Measurements from ENCODE around the gene PRELID3B. TPM values are rescaled to one million over a fixed set of nuclear protein-coding genes. Genes with fewer than 3 reads are reported as not detected.
A peak's percentile ranks its signal among the peaks of the same experiment; 100 is the strongest.

The PRELID3B gene
- total RNA-seq, 3 donors from 2014 or later (not counting 1 experiment from before 2014, with no cell fraction given), result 49.3 to 51.6 (median 51.4) TPM

DNA sequence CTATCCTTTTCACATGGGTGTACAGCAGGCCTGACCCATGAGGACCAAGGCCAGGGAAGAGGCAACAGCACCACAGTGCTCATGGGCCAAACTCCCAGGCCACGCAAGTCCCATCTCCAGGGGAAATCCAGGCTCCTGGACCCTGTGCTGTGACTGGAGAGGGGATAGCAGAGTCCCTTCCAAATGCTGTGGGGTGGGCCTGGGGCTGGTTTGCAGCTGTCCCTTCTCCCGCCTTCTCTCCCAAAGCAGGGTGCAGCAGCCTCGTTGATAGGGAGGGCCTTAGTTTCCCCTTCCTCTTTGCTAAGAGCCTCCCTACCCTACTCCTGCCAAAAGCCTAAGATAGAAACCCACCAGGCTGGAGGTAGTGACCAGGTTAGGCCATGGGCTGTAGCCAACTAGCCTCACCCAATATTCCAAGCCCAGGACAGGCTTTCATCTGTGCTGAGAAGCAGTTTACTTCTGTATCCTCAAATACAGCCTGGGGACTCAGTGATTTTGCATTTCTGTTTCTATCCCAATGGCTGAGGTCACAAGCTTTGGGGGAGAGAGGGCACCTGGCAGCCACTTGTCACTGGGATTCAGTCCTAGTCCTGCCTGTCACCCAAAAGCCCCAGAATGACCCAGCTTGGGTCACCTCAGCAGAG is 36.9 kb downstream of the PRELID3B start:
- Histone ChIP-seq H3K27ac (ENCODE audit: low read length) (peak overlapping the region; percentile 75), H3K9me3 (ENCODE audit: control insufficient read depth, insufficient read depth, low read length) (no peaks in the 10 kb centered on the region), H3K4me1 (ENCODE audit: control insufficient read depth, insufficient read depth, low read length) (peaks cover 60% of the 10 kb centered on the region), H3K36me3 (ENCODE audit: control insufficient read depth, insufficient read depth, low read length) (peaks cover 6% of the 10 kb centered on the region), H3K4me3 (ENCODE audit: low read length) (peak overlapping the region; percentile 47), H3K27me3 (ENCODE audit: control insufficient read depth, insufficient read depth, low read length) (no peaks in the 10 kb centered on the region)
- H3K36me3 Mint-ChIP-seq, result no peaks in the 10 kb centered on the region
- ATAC-seq (no peak), DNase-seq (no peak)
- WGBS (ENCODE audit: insufficient coverage), result 86% methylated on average over 3 of the region's 3 CpGs
- no peaks in the 10 kb centered on the region for H3K27me3 Mint-ChIP-seq (ENCODE audit: low read depth in 2 of 2)
- peaks cover 22 to 51% of the 10 kb centered on the region in 2 donors for H3K4me1 Mint-ChIP-seq
- no peaks in the 10 kb centered on the region for H3K9me3 Mint-ChIP-seq
- H3K4me3 Mint-ChIP-seq, result peak overlapping the region; percentile 83
- TF ChIP-seq, protein P1, sequence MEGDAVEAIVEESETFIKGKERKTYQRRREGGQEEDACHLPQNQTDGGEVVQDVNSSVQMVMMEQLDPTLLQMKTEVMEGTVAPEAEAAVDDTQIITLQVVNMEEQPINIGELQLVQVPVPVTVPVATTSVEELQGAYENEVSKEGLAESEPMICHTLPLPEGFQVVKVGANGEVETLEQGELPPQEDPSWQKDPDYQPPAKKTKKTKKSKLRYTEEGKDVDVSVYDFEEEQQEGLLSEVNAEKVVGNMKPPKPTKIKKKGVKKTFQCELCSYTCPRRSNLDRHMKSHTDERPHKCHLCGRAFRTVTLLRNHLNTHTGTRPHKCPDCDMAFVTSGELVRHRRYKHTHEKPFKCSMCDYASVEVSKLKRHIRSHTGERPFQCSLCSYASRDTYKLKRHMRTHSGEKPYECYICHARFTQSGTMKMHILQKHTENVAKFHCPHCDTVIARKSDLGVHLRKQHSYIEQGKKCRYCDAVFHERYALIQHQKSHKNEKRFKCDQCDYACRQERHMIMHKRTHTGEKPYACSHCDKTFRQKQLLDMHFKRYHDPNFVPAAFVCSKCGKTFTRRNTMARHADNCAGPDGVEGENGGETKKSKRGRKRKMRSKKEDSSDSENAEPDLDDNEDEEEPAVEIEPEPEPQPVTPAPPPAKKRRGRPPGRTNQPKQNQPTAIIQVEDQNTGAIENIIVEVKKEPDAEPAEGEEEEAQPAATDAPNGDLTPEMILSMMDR (IDR thresholded peaks at IDR 0.05), result no peak
- intact Hi-C loops (cut with micrococcal nuclease), result no loop called here
- peak overlapping the region; percentile 67 to 82 for H3K27ac Mint-ChIP-seq

DNA sequence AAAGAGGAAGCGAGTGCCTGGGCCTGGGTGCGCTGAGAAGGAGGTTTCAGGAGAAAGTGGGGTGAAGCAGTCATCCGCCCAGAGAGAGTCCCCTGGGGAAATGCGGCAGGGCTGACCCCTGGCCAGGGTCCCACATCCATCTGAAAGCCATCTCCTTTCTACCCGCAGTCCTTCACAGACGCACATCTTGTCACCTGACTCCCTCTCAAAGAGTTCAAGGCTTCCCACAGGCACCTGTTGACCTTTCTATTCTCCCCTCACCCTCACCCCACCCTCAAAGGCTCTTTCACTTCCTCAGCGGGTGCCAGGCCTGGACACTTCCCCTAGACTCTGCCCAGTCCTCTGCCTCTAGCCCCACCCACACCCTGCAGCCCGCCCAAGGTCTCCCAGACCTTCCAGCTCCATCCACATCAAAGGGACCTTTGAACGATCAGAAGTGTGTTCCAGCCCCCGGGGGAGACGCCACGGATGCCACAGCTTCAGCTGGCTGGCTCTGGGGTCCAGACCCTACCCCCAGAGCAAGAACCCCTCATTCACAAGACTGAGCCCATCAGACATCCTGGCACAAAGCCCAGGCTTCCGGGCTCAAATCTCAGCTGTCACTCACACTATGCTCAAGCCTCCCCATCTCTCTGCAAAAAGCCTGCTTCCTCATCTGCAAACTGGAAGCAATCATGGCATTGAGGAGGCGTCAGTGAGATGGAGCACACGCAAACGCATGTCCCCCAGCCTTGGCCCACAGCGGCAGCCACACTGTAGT is 37.6 kb downstream of the PRELID3B start:
- Histone ChIP-seq H3K27me3 (ENCODE audit: control insufficient read depth, insufficient read depth, low read length) (no peaks in the 10 kb centered on the region), H3K36me3 (ENCODE audit: control insufficient read depth, insufficient read depth, low read length) (peaks cover 6% of the 10 kb centered on the region), H3K27ac (ENCODE audit: low read length) (peak overlapping the region; percentile 75), H3K9me3 (ENCODE audit: control insufficient read depth, insufficient read depth, low read length) (no peaks in the 10 kb centered on the region), H3K4me3 (ENCODE audit: low read length) (peak overlapping the region; percentile 47), H3K4me1 (ENCODE audit: control insufficient read depth, insufficient read depth, low read length) (peaks cover 60% of the 10 kb centered on the region)
- no peaks in the 10 kb centered on the region for H3K27me3 Mint-ChIP-seq (ENCODE audit: low read depth in 2 of 2)
- DNase-seq (peak in 1 of 2 donors; percentile 74), ATAC-seq (peak; percentile 22 to 64 (median 33))
- H3K4me1 Mint-ChIP-seq, result peaks cover 22 to 51% of the 10 kb centered on the region in 2 donors
- WGBS (ENCODE audit: insufficient coverage), result 20% methylated on average over 17 of the region's 17 CpGs
- H3K36me3 Mint-ChIP-seq, result no peaks in the 10 kb centered on the region
- intact Hi-C loops (cut with micrococcal nuclease), result no loop called here
- no peaks in the 10 kb centered on the region for H3K9me3 Mint-ChIP-seq
- H3K27ac Mint-ChIP-seq, result peak overlapping the region; percentile 67 to 82
- TF ChIP-seq, protein P1 (IDR thresholded peaks at IDR 0.05), result no peak
- H3K4me3 Mint-ChIP-seq, result peak overlapping the region; percentile 81

DNA sequence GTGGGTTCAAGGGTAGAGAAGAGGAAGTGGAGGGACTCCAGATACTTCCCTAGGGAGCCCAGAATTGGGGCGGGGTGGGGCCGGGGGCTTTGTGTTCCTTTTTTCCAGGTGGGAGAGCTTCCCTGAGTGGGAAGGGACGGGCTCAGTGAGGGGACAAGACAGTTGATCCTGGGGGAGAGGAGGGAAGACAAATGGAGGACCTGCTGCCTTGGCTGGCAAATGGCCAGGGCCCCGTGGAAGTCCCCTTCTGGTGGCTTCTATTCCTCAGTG is 38.2 kb downstream of the PRELID3B start:
- H3K4me1 Mint-ChIP-seq, result peaks cover 22 to 51% of the 10 kb centered on the region in 2 donors
- peak overlapping the region; percentile 75 for H3K27ac ChIP-seq (ENCODE audit: low read length)
- no peaks in the 10 kb centered on the region for H3K27me3 Mint-ChIP-seq (ENCODE audit: low read depth in 2 of 2)
- ATAC-seq, result no peak
- intact Hi-C loops (cut with micrococcal nuclease), result no loop called here
- H3K36me3 Mint-ChIP-seq, result no peaks in the 10 kb centered on the region
- H3K4me1 ChIP-seq (ENCODE audit: control insufficient read depth, insufficient read depth, low read length), result peaks cover 60% of the 10 kb centered on the region
- no peaks in the 10 kb centered on the region for H3K27me3 ChIP-seq (ENCODE audit: control insufficient read depth, insufficient read depth, low read length)
- H3K9me3 Mint-ChIP-seq, result no peaks in the 10 kb centered on the region
- DNase-seq, result peak in 1 of 2 donors; percentile 85
- TF ChIP-seq, protein P1 (IDR thresholded peaks at IDR 0.05), result no peak
- H3K36me3 ChIP-seq (ENCODE audit: control insufficient read depth, insufficient read depth, low read length), result peaks cover 6% of the 10 kb centered on the region
- no peak overlapping the region for H3K4me3 Mint-ChIP-seq
- WGBS (ENCODE audit: insufficient coverage), result 39% methylated on average over 4 of the region's 4 CpGs
- H3K9me3 ChIP-seq (ENCODE audit: control insufficient read depth, insufficient read depth, low read length), result no peaks in the 10 kb centered on the region
- peak overlapping the region; percentile 47 for H3K4me3 ChIP-seq (ENCODE audit: low read length)
- peak overlapping the region; percentile 22 to 82 for H3K27ac Mint-ChIP-seq

Data from natural killer cell (primary cell).